Measurements from ENCODE around the gene RPL39. TPM values are rescaled to one million over a fixed set of nuclear protein-coding genes. Genes with fewer than 3 reads are reported as not detected.
A peak's percentile ranks its signal among the peaks of the same experiment; 100 is the strongest.

RPL39 gene
- total and polyA plus RNA-seq, 2 of the 8 experiments (the other 6 are each of a cell fraction or from before 2014, with no cell fraction given) = 1,942 to 2,394 TPM

GRCh38 chrX:119759248-119759766 is 32.1 kb downstream of the RPL39 start (continued):
- no peak for TF ChIP-seq RAD21 (IDR thresholded peaks at IDR 0.05 in 1 of 2, conservative IDR thresholded peaks at IDR 0.05 in 1 of 2; ENCODE audit: low read depth in 2 of 2, low read length in 2 of 2)
- no peak for TF ChIP-seq HDAC6 (IDR thresholded peaks at IDR 0.05; ENCODE audit: low read depth, low read length)
- no peak for TF ChIP-seq SIX5 (IDR thresholded peaks at IDR 0.05; ENCODE audit: low read depth, low read length)
- no peak for TF ChIP-seq MAFK (IDR thresholded peaks at IDR 0.05; ENCODE audit: low read depth, low read length)
- no peak for TF ChIP-seq SIN3A (conservative IDR thresholded peaks at IDR 0.05 in 1 of 2, IDR thresholded peaks at IDR 0.05 in 1 of 2; ENCODE audit: low read depth in 1 of 2, low read length in 2 of 2)
- no peak for TF ChIP-seq CHD1 (IDR thresholded peaks at IDR 0.05; ENCODE audit: low read depth, low read length)
- peak; percentile 55; the same call in 1 of the 2 replicates for TF ChIP-seq CREB1 (IDR thresholded peaks at IDR 0.05)
- TF ChIP-seq, protein P1, sequence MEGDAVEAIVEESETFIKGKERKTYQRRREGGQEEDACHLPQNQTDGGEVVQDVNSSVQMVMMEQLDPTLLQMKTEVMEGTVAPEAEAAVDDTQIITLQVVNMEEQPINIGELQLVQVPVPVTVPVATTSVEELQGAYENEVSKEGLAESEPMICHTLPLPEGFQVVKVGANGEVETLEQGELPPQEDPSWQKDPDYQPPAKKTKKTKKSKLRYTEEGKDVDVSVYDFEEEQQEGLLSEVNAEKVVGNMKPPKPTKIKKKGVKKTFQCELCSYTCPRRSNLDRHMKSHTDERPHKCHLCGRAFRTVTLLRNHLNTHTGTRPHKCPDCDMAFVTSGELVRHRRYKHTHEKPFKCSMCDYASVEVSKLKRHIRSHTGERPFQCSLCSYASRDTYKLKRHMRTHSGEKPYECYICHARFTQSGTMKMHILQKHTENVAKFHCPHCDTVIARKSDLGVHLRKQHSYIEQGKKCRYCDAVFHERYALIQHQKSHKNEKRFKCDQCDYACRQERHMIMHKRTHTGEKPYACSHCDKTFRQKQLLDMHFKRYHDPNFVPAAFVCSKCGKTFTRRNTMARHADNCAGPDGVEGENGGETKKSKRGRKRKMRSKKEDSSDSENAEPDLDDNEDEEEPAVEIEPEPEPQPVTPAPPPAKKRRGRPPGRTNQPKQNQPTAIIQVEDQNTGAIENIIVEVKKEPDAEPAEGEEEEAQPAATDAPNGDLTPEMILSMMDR (IDR thresholded peaks at IDR 0.05; ENCODE audit: control extremely low read depth in 1 of 3, insufficient read depth in 1 of 3, low read depth in 1 of 3, low read length in 3 of 3) = peak in 1 of 3 experiments; percentile 5; a peak in 1 of 4 replicates
- TF ChIP-seq ASH2L (IDR thresholded peaks at IDR 0.05; ENCODE audit: low read length) = no peak
- no peak for TF ChIP-seq USF2 (IDR thresholded peaks at IDR 0.05; ENCODE audit: low read length)
- no peak for TF ChIP-seq CBX5 (IDR thresholded peaks at IDR 0.05; ENCODE audit: low read depth, low read length)
- no peak for TF ChIP-seq EGR1 (IDR thresholded peaks at IDR 0.05; ENCODE audit: borderline replicate concordance, low read depth, low read length)
- TF ChIP-seq TAF1 (IDR thresholded peaks at IDR 0.05; ENCODE audit: low read depth, low read length) = no peak
- no peak for TF ChIP-seq BACH1 (IDR thresholded peaks at IDR 0.05; ENCODE audit: low read length)
- TF ChIP-seq CEBPB (IDR thresholded peaks at IDR 0.05; ENCODE audit: low read depth, low read length) = no peak
- no peak for TF ChIP-seq RNF2 (IDR thresholded peaks at IDR 0.05; ENCODE audit: borderline replicate concordance, low read depth, low read length, missing control alignments, poor library complexity, severe bottlenecking)
- TF ChIP-seq ZNF274 (IDR thresholded peaks at IDR 0.05; ENCODE audit: borderline replicate concordance, extremely low read depth, low read length) = no peak
- no peak for TF ChIP-seq TAF7 (optimal IDR thresholded peaks at IDR 0.05; ENCODE audit: borderline replicate concordance, low read depth, low read length)
- no peak for TF ChIP-seq NANOG (IDR thresholded peaks at IDR 0.05; ENCODE audit: insufficient read depth, low read depth, low read length, poor library complexity, severe bottlenecking)
- TF ChIP-seq POLR2AphosphoS5 (IDR thresholded peaks at IDR 0.05; ENCODE audit: low read depth, low read length) = no peak
- TF ChIP-seq SP1 (IDR thresholded peaks at IDR 0.05; ENCODE audit: low read depth, low read length) = no peak
- no peak for TF ChIP-seq GTF2F1 (IDR thresholded peaks at IDR 0.05; ENCODE audit: borderline replicate concordance, low read depth, low read length)
